GM19455 (cell line): ENCODE data around the gene GMIP.
A peak's percentile ranks its signal among the peaks of the same experiment; 100 is the strongest.
"Not testable (repeated sequence)": the region's sequence is repeated elsewhere in the genome, so short reads cannot be mapped to it uniquely, and the experiment has no call there.

ENCODE experiments used
- ATAC-seq: cut with Tn5 transposase; IDR thresholded peaks from one replicate; pipeline ENCODE4 v1.9.1; 2021; ENCODE audit not compliant: unreplicated experiment

The GMIP gene

DNA sequence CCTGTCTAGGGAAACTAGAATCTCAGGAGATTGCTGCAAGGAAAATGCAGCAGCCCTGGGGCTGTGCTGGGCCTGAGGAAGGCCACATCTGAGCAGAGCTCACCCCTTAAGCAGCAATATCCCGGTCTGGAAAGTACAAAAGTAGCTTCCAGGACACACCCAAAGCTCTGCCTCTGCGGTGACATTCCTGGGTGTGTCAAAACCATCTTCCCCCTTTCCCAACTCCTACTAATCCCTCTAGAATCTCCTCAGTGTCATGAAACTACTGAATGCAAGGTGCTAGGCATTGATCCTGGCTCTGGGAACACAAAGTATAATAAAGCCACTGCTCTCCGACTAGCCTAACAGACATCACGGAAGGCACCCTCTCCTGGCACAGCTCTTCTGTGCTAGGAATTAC lies 30.0 kb downstream of the GMIP start:
- ATAC-seq: no peak

GRCh38 chr19:19610376-19611202 lies 32.9 kb downstream of the GMIP start:
- ATAC-seq: no peak

DNA sequence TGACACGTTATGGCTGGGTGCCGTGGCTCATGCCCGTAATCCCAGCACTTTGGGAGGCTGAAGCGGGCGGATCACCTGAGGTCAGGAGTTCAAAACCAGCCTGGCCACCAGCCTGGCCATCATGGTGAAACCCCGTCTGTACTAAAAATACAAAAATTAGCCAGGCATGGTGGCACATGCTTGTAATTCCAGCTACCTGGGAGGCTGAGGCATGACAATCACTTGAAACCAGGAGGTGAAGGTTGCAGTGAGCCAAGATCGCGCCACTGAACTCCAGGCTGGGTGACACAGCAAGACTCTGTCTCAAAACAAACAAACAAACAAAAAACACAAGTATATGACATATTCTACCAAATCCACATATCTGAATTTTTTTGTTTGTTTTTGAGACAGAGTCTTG lies 36.8 kb downstream of the GMIP start:
- not testable (repeated sequence) for ATAC-seq

GRCh38 chr19:19606021-19606420 lies 37.4 kb downstream of the GMIP start:
- ATAC-seq: no peak

DNA sequence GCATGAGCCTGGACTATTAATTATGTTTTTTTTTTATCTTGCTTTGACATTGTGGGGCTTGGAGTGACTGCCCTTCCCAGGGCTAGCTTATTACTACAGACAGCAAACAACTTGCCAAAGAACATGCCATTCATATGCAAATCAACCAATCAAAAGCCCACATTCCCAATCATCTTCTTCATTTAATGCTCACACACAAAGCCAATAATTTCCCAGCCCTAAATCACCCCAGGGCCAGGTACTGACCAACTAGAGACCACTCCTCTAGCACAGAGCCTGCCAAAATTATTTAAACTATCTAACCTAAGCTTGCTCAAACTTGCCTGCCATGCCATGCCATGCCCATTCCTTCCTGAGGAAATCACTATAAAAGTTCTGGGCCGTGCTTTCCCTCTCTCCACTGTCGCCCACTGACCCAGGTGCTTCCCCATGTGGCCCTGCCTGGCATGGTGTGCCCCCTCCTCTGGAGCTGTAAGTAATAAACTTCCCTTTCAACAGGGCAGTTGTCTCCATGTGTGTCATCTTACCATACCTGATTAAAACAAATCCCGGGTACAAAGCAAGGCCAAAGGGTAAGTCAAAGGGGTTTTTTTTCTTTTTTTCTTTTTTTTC lies 40.6 kb downstream of the GMIP start:
- no peak for ATAC-seq

DNA sequence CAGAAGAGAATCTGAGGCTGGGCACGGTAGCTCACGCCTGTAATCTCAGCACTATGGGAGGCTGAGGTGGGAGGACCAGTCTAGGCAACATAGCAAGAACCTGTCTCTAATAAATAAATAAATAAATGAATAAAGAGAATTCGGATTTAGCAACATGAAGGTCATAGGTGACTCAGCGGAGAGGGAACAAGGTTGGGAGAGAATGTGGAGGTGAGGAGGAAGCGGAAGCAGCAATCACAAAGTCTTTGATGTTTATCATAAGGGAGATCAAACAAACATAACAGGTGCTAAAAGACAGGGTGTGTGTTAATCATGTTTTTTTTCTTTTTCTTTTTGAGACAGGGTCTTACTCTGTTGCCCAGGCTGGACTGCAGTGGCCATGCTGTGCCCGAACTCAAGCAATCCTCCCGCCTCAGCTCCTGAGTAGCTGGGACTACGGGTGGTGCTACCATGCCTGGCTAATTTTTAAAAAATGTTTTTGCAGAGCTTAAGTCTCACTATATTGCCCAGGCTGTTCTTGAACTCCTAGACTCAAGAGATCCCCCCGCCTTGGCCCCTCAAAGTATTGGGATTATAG lies 41.2 kb downstream of the GMIP start:
- ATAC-seq: no peak

DNA sequence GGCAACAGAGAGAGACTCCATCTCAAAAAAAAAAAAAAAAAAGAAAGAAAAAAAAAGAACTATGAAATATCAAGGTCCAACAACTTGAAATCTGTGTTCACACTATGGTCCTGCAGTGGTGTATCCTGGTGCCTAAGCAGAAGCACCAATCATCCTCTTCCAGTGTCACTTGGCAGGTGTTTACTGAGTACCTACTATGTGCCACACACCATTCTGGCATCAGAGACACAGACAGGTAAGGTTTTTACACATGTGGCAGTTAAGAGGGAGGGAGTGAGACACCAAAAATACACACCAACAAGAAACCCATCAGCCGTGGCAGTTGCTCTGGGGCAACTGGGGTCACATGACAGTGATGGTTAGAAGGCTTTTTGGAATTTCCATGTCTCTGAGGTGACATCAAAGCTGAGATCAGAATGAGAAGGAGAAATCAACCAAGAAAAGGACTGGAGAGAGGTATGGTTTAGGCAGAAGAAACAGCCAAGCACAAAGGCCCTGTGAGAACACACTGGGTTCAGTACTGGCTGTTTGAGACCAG lies 42.6 kb downstream of the GMIP start:
- ATAC-seq: no peak

DNA sequence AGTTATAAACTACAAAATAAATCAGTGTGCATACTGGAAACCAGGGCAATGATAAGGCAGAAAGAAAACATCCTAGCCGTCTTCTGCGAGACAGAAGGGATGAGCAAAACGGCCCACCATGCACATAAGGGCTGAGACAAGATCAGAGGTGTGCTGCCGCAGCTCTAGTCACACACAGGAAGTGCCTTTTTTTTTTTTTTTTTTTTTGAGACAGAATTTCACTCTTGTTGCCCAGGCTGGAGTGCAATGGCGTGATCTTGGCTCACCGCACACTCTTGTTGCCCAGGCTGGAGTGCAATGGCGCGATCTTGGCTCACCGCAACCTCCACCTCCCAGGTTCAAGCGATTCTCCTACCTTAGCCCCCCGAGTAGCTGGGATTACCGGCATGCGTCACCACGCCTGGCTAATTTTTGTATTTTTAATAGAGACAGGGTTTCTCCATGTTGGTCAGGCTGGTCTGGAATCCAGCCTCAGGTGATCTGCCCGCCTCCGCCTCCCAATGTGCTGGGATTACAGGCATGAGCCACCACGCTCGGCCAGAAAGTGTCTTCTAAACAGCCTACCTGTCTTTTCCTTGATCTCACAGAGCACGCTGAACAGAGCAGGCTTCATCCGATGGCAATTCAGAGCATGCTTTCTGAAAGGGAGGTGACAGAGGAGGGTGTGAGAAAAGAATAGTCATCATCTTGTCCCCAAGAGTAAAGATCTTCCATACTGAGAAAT lies 44.6 kb downstream of the GMIP start:
- ATAC-seq: not testable (repeated sequence)

DNA sequence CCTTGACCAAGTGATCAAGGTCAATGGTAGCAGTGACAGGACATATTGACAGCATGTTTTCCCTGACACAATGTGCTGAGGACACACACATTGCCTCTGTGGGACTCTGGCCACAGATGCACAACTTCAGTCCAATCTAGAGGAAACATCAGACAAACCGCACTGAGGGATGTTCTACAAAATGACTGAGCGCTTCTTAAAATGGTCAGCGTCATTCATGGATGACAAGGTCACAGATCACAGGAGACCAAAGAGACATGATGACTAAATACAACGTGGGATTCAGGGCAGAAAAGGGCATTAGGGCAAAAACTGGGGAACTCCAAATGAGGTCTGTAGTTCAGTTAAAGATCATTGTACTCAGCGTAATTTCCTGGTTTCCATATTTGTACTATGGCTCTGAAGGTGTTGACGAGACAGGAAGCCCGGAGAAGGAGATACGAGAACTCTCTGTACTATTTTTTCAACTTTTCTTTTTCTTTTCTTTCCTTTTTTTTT lies 45.6 kb downstream of the GMIP start:
- ATAC-seq: peak; percentile 47

GRCh38 chr19:19595171-19595701 lies 48.2 kb downstream of the GMIP start:
- no peak for ATAC-seq

- ATAC-seq: no peak
Measured at GRCh38 chr19:19594381-19594780, 49.1 kb downstream of the GMIP start.

DNA sequence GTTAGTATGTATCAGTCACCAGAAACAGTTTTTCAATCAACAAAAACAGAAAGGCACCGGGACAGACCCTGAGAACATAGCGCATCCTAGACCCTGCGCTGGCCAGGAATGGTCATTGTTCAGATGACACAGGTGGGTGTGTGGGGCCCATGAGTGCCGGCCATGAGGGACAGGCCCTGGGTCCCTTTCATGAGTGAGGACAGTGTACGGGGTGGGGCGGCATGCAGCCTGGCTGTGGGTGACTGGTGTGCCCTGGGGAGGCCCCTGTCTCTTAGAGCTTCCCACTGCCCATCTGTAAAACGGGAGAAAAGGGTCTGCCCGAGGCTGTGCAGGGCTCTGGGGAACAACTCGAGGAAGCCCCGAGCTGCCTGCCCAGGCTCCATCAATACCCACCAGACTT lies 50.8 kb downstream of the GMIP start:
- no peak for ATAC-seq

- ATAC-seq: no peak
Measured at GRCh38 chr19:19591133-19591825, 52.2 kb downstream of the GMIP start.

DNA sequence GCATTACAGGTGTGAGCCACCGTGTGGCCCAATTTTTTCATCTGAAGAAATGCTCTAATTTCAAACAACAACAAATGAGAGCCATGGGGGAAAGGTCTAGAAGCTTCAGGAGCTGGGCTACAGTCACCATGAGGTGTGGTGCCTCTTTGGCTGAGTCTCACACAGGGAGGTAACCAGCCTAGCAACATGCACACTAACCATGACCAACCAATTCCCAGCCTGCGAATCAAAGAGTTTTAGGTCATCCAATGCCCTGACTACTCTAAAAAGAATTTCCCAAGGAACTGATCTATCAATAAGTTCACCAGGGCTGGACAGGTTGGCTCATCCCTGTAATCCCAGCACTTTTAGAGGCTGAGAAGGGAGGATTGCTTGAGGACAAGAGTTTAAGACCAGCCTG lies 54.9 kb downstream of the GMIP start:
- no peak for ATAC-seq

GRCh38 chr19:19587771-19588170 lies 55.7 kb downstream of the GMIP start:
- no peak for ATAC-seq

GRCh38 chr19:19584356-19584755 lies 59.1 kb downstream of the GMIP start:
- no peak for ATAC-seq

- no peak for ATAC-seq
Measured at GRCh38 chr19:19582471-19582870, 61.0 kb downstream of the GMIP start.

GRCh38 chr19:19581391-19581790 lies 62.1 kb downstream of the GMIP start:
- ATAC-seq: no peak

DNA sequence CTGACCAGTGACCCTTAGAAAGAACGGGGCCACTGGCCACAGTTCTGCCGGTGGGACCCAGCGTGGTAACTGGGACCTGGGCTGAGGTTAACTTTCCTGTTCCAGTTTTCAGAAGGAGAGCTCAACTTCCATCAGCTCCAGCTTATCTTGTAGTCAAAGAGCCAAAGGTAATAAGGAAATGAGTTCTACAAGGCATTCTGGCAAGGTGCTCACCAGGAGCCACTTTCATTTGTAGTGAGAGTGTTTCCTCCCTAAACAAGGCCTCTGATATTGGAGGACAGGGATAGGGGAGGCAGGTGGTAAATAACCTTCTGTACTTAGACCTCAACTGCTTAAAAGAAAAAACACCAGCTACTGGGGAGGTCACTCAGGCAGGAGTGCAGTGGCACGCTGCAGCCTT lies 63.0 kb downstream of the GMIP start:
- no peak for ATAC-seq
